Large intestine (tissue), 3 donors: ENCODE results near the gene KIF13A. TPM values are rescaled to one million over a fixed set of nuclear protein-coding genes. Genes with fewer than 3 reads are reported as not detected.
"Not testable (repeated sequence)": the region's sequence is repeated elsewhere in the genome, so short reads cannot be mapped to it uniquely, and the experiment has no call there.

Source experiments
- DNase-seq, 2 donors: peaks; one replicate each; pipeline versions ENCODE4 v3.0.0 to v3.0.0-alpha.2; 2013
- H3K27ac ChIP-seq: one replicate; pipeline ENCODE4 v1.5.1; 2013; ENCODE audit warnings: low read length
- H3K27me3 ChIP-seq: 2 replicates; pipeline ENCODE4 v1.6.1; 2013; ENCODE audit warnings: low read length; ENCODE audit not compliant: control insufficient read depth, insufficient read depth
- H3K36me3 ChIP-seq: 2 replicates; pipeline ENCODE4 v1.6.1; 2013; ENCODE audit warnings: low read length; ENCODE audit not compliant: control insufficient read depth, insufficient read depth
- H3K4me1 ChIP-seq: one replicate; pipeline ENCODE4 v1.6.1; 2013; ENCODE audit warnings: low read length; ENCODE audit not compliant: control insufficient read depth, insufficient read depth
- H3K4me3 ChIP-seq: one replicate; pipeline ENCODE4 v1.5.1; 2013; ENCODE audit warnings: low read length
- H3K9me3 ChIP-seq: one replicate; pipeline ENCODE4 v1.6.1; 2013; ENCODE audit warnings: mild to moderate bottlenecking, low read depth, low read length, moderate library complexity; ENCODE audit not compliant: control insufficient read depth
- WGBS: methylation state at CpG from one replicate; pipeline ENCODE4 v1.1.5; 2013; ENCODE audit warnings: low lambda C conversion rate; ENCODE audit not compliant: insufficient coverage; 5-methylcytosine and 5-hydroxymethylcytosine counted together
- polyA plus RNA-seq: library from polyadenylated mRNA; unstranded; fragments of 120-200 nt; gene quantifications from one replicate; pipeline ENCODE4 v1.2.1, GENCODE V29; 2013

The KIF13A gene
- polyA plus RNA-seq, 1 donor, result 34.4 TPM

DNA sequence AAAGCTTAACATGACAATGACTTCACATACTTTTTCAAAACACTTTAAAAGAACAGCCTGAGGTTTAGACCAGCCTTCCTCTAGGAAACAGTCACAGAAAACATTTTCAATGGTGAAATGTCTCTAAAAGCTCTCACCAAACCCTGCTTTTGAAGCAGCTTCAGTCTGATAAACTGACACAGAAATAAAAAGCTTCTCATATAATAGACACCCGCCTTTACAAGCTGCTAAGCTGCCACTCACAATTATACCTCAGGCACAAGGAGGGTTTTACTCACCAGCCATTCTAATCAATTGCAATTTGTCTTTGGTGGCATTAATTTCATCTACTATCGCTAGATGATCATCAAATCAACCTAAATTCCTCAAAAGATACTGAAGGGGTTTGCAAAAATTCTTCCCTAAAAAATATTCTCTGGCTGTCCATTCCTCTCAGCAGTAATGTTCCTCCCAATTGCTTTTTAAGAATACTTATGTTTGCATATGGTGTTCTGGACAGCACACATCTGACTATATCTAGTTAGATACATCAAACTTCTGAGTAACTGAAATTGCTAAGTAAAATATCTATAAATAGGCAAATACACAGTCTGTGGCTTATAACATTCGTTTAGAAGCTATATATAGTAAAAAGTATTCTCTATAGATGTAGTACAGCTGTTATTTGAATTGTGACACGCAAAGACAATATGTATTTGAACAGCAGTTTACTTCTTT is 29.4 kb downstream of the KIF13A start:
- Histone ChIP-seq H3K36me3 (peaks cover 5% of the 10 kb centered on the region), H3K4me3 (no peak overlapping the region), H3K9me3 (no peaks in the 10 kb centered on the region), H3K27ac (no peak overlapping the region), H3K4me1 (no peaks in the 10 kb centered on the region), H3K27me3 (no peaks in the 10 kb centered on the region)
- 83% methylated on average over 2 of the region's 4 CpGs for WGBS
- DNase-seq, result no peak

DNA sequence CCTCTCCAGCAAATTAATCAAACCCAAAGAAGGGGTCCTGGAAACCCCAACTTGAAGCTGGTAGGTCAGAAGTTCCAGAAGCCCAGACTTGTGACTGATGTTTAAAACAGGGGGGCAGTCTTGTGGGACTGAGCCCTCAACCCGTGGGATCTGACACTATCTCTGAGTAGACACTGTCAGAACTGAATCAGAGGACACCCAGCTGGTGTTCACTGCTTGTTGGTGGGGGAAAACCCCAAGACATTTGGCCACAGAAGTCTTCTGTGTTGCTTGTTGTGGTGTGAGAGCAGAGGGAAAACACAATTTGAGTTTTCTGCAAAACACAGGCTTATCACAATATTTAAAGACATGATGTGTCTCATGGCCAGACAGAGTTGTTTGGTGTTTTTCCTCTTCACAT is 29.9 kb downstream of the KIF13A start:
- no peak overlapping the region for H3K27ac ChIP-seq
- peaks cover 5% of the 10 kb centered on the region for H3K36me3 ChIP-seq
- WGBS, result no CpG with 5 or more reads among the region's 1 CpG
- DNase-seq, result no peak
- no peaks in the 10 kb centered on the region for H3K27me3 ChIP-seq
- no peaks in the 10 kb centered on the region for H3K9me3 ChIP-seq
- H3K4me3 ChIP-seq, result no peak overlapping the region
- H3K4me1 ChIP-seq, result no peaks in the 10 kb centered on the region

DNA sequence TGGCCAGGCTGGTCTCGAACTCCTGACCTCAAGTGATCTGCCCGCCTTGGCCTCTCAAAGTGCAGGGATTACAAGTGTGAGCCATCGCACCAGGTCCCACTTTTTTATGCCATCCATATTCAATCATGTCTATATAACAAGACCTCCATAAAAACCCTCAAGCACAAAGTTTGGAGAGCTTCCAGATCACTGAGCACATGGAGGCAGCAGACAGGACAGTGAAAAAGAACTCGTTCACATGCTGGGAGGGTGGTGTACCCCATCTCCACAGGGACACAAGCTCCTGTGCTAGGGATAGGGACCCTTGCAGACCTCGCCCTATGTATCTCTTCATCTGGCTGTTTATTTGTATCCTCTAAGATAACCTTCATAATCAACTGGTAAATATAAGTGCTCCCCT is 30.3 kb downstream of the KIF13A start:
- Histone ChIP-seq H3K9me3 (no peaks in the 10 kb centered on the region), H3K27ac (no peak overlapping the region), H3K27me3 (no peaks in the 10 kb centered on the region), H3K4me1 (no peaks in the 10 kb centered on the region), H3K4me3 (no peak overlapping the region), H3K36me3 (peaks cover 5% of the 10 kb centered on the region)
- WGBS, result no CpG with 5 or more reads among the region's 5 CpGs
- no peak for DNase-seq

DNA sequence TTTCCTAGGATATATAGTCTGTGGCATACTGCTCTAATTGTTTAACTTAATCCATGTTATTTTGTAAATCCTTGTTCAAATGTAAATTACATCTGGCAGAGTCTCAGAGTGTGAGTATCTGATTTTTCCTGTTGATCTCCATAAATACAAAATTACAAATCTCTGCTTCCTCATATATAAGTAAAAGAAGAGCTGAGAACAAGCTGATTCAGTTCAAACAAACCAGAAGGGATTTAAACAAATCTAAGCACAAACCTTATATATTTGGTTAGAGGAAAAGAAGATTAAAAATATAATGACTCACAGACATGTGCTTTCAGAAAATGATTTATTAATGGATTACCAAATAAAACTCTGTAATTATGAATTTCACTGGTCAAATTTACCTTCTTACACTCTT is 37.3 kb downstream of the KIF13A start:
- H3K4me1 ChIP-seq, result no peaks in the 10 kb centered on the region
- no peak overlapping the region for H3K4me3 ChIP-seq
- peaks cover 5% of the 10 kb centered on the region for H3K36me3 ChIP-seq
- no peaks in the 10 kb centered on the region for H3K27me3 ChIP-seq
- H3K9me3 ChIP-seq, result no peaks in the 10 kb centered on the region
- DNase-seq, result no peak
- H3K27ac ChIP-seq, result no peak overlapping the region

DNA sequence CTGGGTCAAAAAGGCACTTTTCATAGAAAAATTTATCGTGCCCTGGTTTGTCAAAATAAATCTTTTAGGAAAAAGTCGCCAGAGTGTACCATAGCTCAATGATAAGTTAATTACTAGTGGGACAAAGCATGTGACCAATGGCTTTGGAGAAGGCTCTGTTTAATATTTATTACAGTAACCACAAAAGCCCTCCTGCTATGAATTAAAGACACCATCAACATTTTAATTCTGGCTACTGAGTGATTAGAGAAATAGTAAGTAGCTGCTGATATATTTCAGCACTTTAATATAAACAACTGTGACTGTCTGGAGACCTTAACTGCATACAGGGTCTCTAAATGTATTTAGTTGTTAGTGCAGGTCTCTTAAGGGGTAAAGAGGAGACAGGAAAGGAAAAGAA is 38.3 kb downstream of the KIF13A start:
- Histone ChIP-seq H3K4me1 (no peaks in the 10 kb centered on the region), H3K27me3 (no peaks in the 10 kb centered on the region), H3K9me3 (no peaks in the 10 kb centered on the region), H3K27ac (no peak overlapping the region), H3K36me3 (peaks cover 5% of the 10 kb centered on the region), H3K4me3 (no peak overlapping the region)
- WGBS, result no CpG with 5 or more reads among the region's 2 CpGs
- DNase-seq, result no peak

DNA sequence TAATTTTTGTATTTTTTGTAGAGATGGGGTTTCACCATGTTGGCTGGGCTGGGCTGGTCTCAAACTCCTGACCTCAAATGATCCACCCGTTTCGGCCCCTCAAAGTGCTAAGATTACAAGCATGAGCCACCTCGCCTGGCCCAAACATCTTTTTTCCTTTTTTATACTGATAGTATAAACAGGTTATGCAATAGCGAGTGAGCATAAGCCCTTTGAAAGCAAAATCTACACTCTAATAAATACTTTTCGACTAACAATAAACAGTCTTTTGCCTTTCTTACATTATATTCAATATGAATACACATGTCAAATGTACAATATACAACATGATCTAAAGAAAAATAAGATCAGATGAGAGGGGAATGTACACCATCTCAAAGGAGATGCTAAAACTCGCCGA is 38.7 kb downstream of the KIF13A start:
- no peaks in the 10 kb centered on the region for H3K27me3 ChIP-seq
- no peak for DNase-seq
- H3K9me3 ChIP-seq, result no peaks in the 10 kb centered on the region
- H3K36me3 ChIP-seq, result peaks cover 4% of the 10 kb centered on the region
- H3K27ac ChIP-seq, result no peak overlapping the region
- no peak overlapping the region for H3K4me3 ChIP-seq
- no peaks in the 10 kb centered on the region for H3K4me1 ChIP-seq
- 92% methylated on average over 5 of the region's 7 CpGs for WGBS

DNA sequence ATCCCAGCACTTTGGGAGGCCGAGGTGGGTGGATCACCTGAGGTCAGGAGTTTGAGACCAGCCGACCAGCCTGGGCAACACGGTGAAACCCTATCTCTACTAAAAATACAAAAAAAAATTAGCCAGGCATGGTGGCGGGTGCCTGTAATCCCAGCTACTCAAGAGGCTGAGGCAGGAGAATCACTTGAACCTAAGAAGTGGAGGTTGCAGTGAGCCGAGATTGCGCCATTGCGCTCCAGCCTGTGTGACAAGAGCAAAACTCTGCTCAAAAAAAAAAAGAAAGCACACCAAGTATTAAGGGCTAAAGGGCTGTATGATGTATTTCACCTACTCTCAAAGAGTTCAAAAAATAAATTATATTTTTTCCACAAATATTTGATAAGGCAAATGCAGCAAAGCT is 39.9 kb downstream of the KIF13A start:
- H3K27ac ChIP-seq, H3K4me3 ChIP-seq, DNase-seq, H3K4me1 ChIP-seq, H3K9me3 ChIP-seq, H3K27me3 ChIP-seq, H3K36me3 ChIP-seq: not testable (repeated sequence)
- no CpG with 5 or more reads among the region's 7 CpGs for WGBS

DNA sequence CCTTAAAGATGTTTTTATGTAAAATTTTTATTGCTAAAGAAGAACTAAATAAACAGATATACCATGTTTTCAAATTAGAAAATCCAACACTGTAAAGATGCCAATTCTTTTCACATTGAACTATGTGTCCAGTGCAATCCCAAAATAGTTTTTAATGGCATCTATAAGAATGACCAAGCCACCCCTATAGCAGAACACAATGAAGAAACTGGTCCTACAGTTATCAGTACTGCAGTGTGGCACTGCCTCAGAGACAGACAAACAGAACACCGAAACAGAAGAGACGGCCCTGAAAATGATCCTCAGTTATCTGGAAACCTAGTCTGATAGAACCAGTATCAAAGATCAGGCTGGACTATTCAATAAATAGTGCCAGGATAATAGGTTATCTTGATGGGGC is 41.9 kb downstream of the KIF13A start:
- no peaks in the 10 kb centered on the region for H3K36me3 ChIP-seq
- no peaks in the 10 kb centered on the region for H3K9me3 ChIP-seq
- WGBS, result 100% methylated on average over 1 of the region's 2 CpGs
- DNase-seq, result no peak
- H3K4me3 ChIP-seq, result no peak overlapping the region
- no peak overlapping the region for H3K27ac ChIP-seq
- no peaks in the 10 kb centered on the region for H3K27me3 ChIP-seq
- no peaks in the 10 kb centered on the region for H3K4me1 ChIP-seq

DNA sequence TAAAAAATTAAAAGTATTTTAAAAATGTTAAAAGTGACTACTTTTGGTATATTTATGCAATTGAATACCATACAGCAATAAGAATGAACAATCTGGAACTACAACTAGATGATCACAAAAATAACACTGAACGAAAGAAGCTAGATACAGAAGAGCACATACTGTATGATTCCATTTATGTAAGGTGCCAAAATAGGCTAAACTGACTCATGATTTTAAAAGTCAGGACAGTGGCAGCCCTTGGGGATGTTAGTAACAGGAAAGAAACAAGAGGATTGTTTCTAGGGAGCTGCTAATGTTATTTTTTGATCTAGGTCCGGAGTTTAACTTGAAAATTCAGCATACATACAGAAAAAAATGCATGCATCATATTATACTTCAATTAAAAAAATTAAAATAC is 42.3 kb downstream of the KIF13A start:
- H3K4me1 ChIP-seq, result no peaks in the 10 kb centered on the region
- H3K36me3 ChIP-seq, result no peaks in the 10 kb centered on the region
- H3K9me3 ChIP-seq, result no peaks in the 10 kb centered on the region
- no peaks in the 10 kb centered on the region for H3K27me3 ChIP-seq
- WGBS, result 100% methylated on average over 2 of the region's 2 CpGs
- no peak overlapping the region for H3K27ac ChIP-seq
- DNase-seq, result no peak
- no peak overlapping the region for H3K4me3 ChIP-seq

DNA sequence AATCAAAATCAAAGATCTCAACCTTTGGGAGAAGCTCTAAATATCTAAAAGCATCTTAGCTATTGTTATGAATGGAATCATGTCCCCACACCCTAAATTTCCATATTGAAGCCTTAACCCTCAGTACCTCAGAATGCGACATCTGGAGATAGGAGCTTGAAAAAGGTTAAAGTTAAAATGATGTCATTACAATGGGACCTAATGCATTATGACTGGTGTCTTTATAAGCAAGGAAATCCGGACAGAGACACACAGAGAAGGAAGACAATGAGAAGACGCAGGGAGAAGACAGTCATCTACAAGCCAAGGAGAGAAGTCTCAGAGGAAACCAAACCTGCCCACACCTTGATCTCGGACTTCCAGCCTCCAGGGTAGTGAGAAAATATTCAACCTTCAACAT is 46.1 kb downstream of the KIF13A start:
- WGBS, result no CpG with 5 or more reads among the region's 4 CpGs
- no peaks in the 10 kb centered on the region for H3K36me3 ChIP-seq

DNA sequence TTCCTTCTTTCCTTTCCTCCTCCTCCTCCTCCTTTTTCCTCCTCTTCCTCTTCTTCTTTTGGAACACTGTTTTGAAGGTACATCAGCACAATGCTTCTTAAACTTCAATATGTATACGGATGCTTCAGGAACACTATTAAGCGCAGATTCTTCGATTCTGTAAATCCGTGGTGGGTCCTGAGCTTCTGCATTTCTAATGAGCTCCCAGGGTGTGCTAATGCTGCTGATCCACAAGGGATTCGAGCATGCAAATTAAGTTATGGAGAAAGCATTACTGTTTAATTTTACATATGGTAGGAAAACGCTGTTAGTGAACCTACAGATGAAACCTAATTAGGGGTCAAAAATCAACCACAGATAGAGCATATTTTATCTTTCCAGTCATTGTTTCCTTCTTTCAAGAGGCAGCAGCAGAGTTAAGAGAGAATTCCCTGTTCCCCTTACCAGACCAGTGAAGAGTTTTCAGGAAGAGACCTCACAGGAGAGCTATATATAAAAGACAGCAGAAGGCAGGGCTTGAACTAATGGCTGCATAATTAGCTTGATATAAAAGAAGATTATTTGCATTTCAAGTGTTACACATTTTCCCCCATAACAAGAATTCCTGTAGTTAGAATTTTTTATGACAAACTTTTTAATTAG is 47.2 kb downstream of the KIF13A start:
- Histone ChIP-seq H3K27me3 (no peaks in the 10 kb centered on the region), H3K36me3 (no peaks in the 10 kb centered on the region), H3K9me3 (no peaks in the 10 kb centered on the region), H3K4me1 (no peaks in the 10 kb centered on the region), H3K27ac (no peak overlapping the region), H3K4me3 (no peak overlapping the region)
- no peak for DNase-seq
- 25% methylated on average over 1 of the region's 6 CpGs for WGBS

More for the DNA sequence above, 46.1 kb downstream of the KIF13A start:
- Histone ChIP-seq H3K27me3 (no peaks in the 10 kb centered on the region), H3K27ac (no peak overlapping the region), H3K4me3 (no peak overlapping the region), H3K4me1 (no peaks in the 10 kb centered on the region), H3K9me3 (no peaks in the 10 kb centered on the region)
- no peak for DNase-seq
